Measurements from ENCODE around the gene NELFA. TPM values are rescaled to one million over a fixed set of nuclear protein-coding genes. Genes with fewer than 3 reads are reported as not detected.

Gene NELFA
- total and polyA plus RNA-seq, 11 donors = 8.1 to 14.9 (median 10.4) TPM

- Histone ChIP-seq H3K4me1 (peaks cover 0 to 28% (median 16%) of the 10 kb centered on the region in 12 donors), H3K4me3 (peak overlapping the region; percentile 34 to 91 (median 66)), H3K27ac (no peak overlapping the region), H3K27me3 (peaks cover 22 to 58% (median 40%) of the 10 kb centered on the region in 9 donors), H3K9me3 (peaks cover 0 to 5% (median 0%) of the 10 kb centered on the region in 12 donors), H3K36me3 (no peaks in the 10 kb centered on the region)
- WGBS, 4 donors = 2 to 6% (median 4%) methylated on average over 2 to 80 of the region's 80 CpGs
- intact Hi-C loops (cut with DNase I) = no loop called here
- ATAC-seq (peak in 2 of 4 donors; percentile 4 to 55), DNase-seq (peak in 1 of 5 donors; percentile 30)
- TF ChIP-seq POLR2A (IDR thresholded peaks at IDR 0.05) (no peak), CTCF (IDR thresholded peaks at IDR 0.05) (peak in 1 of 12 donors; percentile 3)
These were observed 33.6 kb upstream of the NELFA start for GRCh38 chr4:2042204-2042946.

- Histone ChIP-seq H3K27ac (no peak overlapping the region), H3K4me3 (peak overlapping the region; percentile 34 to 91 (median 66)), H3K9me3 (peaks cover 0 to 5% (median 0%) of the 10 kb centered on the region in 12 donors), H3K36me3 (no peaks in the 10 kb centered on the region), H3K4me1 (peaks cover 0 to 28% (median 16%) of the 10 kb centered on the region in 12 donors), H3K27me3 (peaks cover 15 to 49% (median 33%) of the 10 kb centered on the region in 9 donors)
- intact Hi-C loops (cut with DNase I) = no loop called here
- ATAC-seq (peak; percentile 32 to 76 (median 72)), DNase-seq (peak; percentile 74 to 95 (median 83))
- TF ChIP-seq CTCF (IDR thresholded peaks at IDR 0.05) (no peak), POLR2A (IDR thresholded peaks at IDR 0.05) (peak in 1 of 2 donors; percentile 34)
- WGBS, 4 donors = 0 to 3% (median 1%) methylated on average over 24 to 94 of the region's 94 CpGs
These were observed 32.7 kb upstream of the NELFA start for GRCh38 chr4:2041239-2042130.

- Histone ChIP-seq H3K4me3 (peak overlapping the region; percentile 34 to 91 (median 66)), H3K4me1 (peaks cover 0 to 28% (median 16%) of the 10 kb centered on the region in 12 donors), H3K27ac (no peak overlapping the region), H3K36me3 (no peaks in the 10 kb centered on the region), H3K9me3 (peaks cover 0 to 5% (median 0%) of the 10 kb centered on the region in 12 donors), H3K27me3 (peaks cover 15 to 49% (median 33%) of the 10 kb centered on the region in 9 donors)
- WGBS, 4 donors = 5 to 12% (median 8%) methylated on average over 21 to 91 of the region's 91 CpGs
- no peak for ATAC-seq
- DNase-seq = no peak
- intact Hi-C loops (cut with DNase I) = no loop called here
- no peak for TF ChIP-seq POLR2A (IDR thresholded peaks at IDR 0.05)
These were observed 31.8 kb upstream of the NELFA start for GRCh38 chr4:2040391-2041238.

GRCh38 chr4:2036866-2037265 lies 28.1 kb upstream of the NELFA start:
- intact Hi-C loops (cut with DNase I) = no loop called here
- no peak for TF ChIP-seq CTCF (IDR thresholded peaks at IDR 0.05)
- no peak for TF ChIP-seq POLR2A (IDR thresholded peaks at IDR 0.05)
- Histone ChIP-seq H3K4me1 (peaks cover 0 to 18% (median 14%) of the 10 kb centered on the region in 12 donors), H3K27ac (no peak overlapping the region), H3K27me3 (peaks cover 9 to 42% (median 19%) of the 10 kb centered on the region in 9 donors), H3K4me3 (no peak overlapping the region), H3K9me3 (no peaks in the 10 kb centered on the region), H3K36me3 (no peaks in the 10 kb centered on the region)
- 54 to 74% (median 60%) methylated on average over 7 of the region's 7 CpGs for WGBS, 4 donors
- ATAC-seq (no peak), DNase-seq (no peak)

Measured in heart left ventricle (tissue), 16 donors.